DND-41 (cell line): ENCODE data around the gene IL3.

Experiments
- CTCF ChIP-seq: IDR thresholded peaks from 2 replicates; pipeline ENCODE4 v1.5.1; 2012; ENCODE audit warnings: borderline replicate concordance, low read length, moderate library complexity, mild to moderate bottlenecking; ENCODE audit not compliant: poor library complexity, severe bottlenecking; ENCODE audit errors: extremely low read depth
- EZH2 ChIP-seq: IDR thresholded peaks from 3 replicates; pipeline ENCODE4 v1.6.1; 2012; ENCODE audit warnings: borderline replicate concordance, low read depth, mild to moderate bottlenecking, moderate library complexity, low read length, inconsistent platforms; ENCODE audit not compliant: severe bottlenecking

GRCh38 chr5:132109494-132110053, 49.1 kb downstream of the IL3 start:
- TF ChIP-seq CTCF, result no peak
- no peak for TF ChIP-seq EZH2
